Mesothelial cell of epicardium (in vitro differentiated cells): ENCODE data around the gene HDLBP. TPM values are rescaled to one million over a fixed set of nuclear protein-coding genes. Genes with fewer than 3 reads are reported as not detected.

ENCODE experiments used
- DNase-seq, 2 experiments: peaks; one replicate each; pipeline ENCODE4 v3.0.0; 2021; ENCODE audit warnings: low spot score in 2 of 2; ENCODE audit not compliant: unreplicated experiment in 2 of 2
- H3K27ac Mint-ChIP-seq: 2 replicates; pipeline ENCODE4 v1.8.0; 2021; ENCODE audit warnings: mixed read lengths
- H3K27me3 Mint-ChIP-seq: 2 replicates; pipeline ENCODE4 v1.8.0; 2021; ENCODE audit warnings: low read depth, mixed read lengths
- H3K36me3 Mint-ChIP-seq: 2 replicates; pipeline ENCODE4 v1.8.0; 2021; ENCODE audit warnings: mixed read lengths
- H3K4me1 Mint-ChIP-seq: 2 replicates; pipeline ENCODE4 v1.8.0; 2021; ENCODE audit warnings: mixed read lengths
- H3K4me3 Mint-ChIP-seq: 2 replicates; pipeline ENCODE4 v1.8.0; 2021; ENCODE audit warnings: mild to moderate bottlenecking, moderate library complexity, mixed read lengths
- H3K9me3 Mint-ChIP-seq: 2 replicates; pipeline ENCODE4 v1.8.0; 2021; ENCODE audit warnings: mixed read lengths
- total RNA-seq: library from RNA; stranded (reverse); gene quantifications from 3 replicates; pipeline ENCODE4 v1.2.1, GENCODE V29; 2021
- TF ChIP-seq, protein P1 (sequence below): fragments of 200-600 bp; sonication (generic); IDR thresholded peaks from one replicate; pipeline ENCODE4 v1.5.0; 2021; ENCODE audit warnings: antibody characterized with exemption; ENCODE audit not compliant: unreplicated experiment

Gene HDLBP
- total RNA-seq, 1 donor from 2014 or later = 484 TPM

DNA sequence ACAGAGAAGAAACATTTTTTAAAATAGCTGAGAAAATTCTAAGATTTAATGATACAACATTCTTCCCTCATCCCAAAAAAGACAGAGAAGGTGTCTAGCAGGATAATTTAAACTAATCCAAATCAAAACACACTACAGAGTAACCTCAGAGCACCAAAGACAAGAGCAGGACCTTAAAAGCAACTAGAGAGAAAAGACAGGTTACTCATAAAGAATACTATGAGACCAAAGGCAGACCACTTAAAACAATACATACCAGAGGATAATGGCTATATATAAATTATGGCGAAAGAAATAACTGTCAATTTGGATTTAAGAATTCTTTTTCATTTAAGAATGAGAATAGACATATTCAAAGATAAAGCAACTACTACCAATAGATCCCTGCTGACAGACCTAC lies 40.0 kb downstream of the HDLBP start:
- Mint-ChIP-seq H3K4me1 (peaks cover 20% of the 10 kb centered on the region), H3K27me3 (no peaks in the 10 kb centered on the region), H3K9me3 (peaks cover 19% of the 10 kb centered on the region), H3K27ac (no peak overlapping the region), H3K36me3 (peaks cover 23% of the 10 kb centered on the region), H3K4me3 (no peak overlapping the region)
- no peak for DNase-seq
- TF ChIP-seq, protein P1, sequence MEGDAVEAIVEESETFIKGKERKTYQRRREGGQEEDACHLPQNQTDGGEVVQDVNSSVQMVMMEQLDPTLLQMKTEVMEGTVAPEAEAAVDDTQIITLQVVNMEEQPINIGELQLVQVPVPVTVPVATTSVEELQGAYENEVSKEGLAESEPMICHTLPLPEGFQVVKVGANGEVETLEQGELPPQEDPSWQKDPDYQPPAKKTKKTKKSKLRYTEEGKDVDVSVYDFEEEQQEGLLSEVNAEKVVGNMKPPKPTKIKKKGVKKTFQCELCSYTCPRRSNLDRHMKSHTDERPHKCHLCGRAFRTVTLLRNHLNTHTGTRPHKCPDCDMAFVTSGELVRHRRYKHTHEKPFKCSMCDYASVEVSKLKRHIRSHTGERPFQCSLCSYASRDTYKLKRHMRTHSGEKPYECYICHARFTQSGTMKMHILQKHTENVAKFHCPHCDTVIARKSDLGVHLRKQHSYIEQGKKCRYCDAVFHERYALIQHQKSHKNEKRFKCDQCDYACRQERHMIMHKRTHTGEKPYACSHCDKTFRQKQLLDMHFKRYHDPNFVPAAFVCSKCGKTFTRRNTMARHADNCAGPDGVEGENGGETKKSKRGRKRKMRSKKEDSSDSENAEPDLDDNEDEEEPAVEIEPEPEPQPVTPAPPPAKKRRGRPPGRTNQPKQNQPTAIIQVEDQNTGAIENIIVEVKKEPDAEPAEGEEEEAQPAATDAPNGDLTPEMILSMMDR = no peak

DNA sequence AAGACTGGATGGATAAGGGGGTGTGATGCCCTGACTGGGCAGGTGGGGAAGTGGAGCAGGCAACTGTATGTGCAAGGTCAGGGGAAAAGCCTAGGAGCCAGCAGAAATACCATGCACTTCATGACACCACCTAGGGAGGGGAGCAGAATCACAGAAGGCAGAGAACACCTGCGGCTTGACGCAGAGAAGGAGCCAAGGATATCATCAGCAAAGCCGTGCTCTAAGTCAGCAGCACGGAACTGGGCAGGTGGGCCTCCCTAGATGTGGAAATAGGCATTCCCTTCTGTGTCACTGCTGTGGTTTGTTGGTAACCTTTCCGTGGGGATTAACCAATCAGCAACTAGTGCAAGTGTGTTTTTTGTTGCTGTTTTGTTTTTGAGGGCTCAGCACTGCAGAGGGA lies 41.3 kb downstream of the HDLBP start:
- Mint-ChIP-seq H3K27me3 (no peaks in the 10 kb centered on the region), H3K27ac (no peak overlapping the region), H3K4me1 (peaks cover 28% of the 10 kb centered on the region), H3K36me3 (peaks cover 23% of the 10 kb centered on the region), H3K9me3 (peaks cover 19% of the 10 kb centered on the region), H3K4me3 (no peak overlapping the region)
- TF ChIP-seq, protein P1 = no peak
- DNase-seq = no peak

DNA sequence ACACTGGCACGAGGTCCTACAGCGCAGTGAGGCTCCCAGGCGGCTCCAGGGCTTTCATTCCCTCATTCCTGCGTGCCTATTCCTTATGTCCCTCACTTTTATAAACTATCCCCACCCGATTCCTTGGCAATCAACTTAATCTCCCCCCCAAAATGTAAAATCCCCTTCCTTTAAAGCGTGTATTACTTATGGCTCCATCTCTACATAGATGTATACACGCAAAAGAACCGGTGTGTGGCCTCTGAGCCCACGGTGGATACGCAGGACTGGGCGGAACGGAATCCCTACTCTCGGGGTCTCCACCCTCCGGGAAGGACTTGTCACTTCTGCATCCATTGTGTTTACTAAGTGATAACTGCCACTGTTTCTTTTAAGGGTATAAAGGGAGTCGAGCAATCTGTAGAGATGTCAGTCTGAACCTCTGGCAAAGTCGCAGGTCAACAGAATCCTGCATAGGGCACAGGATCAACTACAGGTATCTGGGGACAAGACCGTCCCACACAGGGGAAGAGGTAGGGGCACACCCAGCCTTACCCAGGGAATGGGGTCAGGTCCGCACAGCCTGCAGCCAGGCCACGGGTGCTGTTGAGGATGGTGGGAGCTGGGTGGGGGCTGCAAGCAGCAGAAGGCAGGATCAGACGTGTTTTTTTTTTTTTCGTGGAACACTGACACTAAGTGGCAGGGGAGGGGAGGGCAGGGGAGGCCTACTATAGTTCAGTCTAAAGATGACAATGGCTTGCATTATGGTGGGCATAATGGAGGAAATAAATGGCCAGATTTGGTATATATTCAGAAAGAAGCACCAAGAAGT lies 42.1 kb downstream of the HDLBP start:
- no peak for DNase-seq
- H3K4me3 Mint-ChIP-seq = peak overlapping the region; percentile 64
- H3K36me3 Mint-ChIP-seq = peaks cover 23% of the 10 kb centered on the region
- H3K4me1 Mint-ChIP-seq = peaks cover 33% of the 10 kb centered on the region
- peak overlapping the region; percentile 72 for H3K27ac Mint-ChIP-seq
- TF ChIP-seq, protein P1 = no peak
- H3K9me3 Mint-ChIP-seq = peaks cover 19% of the 10 kb centered on the region
- H3K27me3 Mint-ChIP-seq = no peaks in the 10 kb centered on the region

DNA sequence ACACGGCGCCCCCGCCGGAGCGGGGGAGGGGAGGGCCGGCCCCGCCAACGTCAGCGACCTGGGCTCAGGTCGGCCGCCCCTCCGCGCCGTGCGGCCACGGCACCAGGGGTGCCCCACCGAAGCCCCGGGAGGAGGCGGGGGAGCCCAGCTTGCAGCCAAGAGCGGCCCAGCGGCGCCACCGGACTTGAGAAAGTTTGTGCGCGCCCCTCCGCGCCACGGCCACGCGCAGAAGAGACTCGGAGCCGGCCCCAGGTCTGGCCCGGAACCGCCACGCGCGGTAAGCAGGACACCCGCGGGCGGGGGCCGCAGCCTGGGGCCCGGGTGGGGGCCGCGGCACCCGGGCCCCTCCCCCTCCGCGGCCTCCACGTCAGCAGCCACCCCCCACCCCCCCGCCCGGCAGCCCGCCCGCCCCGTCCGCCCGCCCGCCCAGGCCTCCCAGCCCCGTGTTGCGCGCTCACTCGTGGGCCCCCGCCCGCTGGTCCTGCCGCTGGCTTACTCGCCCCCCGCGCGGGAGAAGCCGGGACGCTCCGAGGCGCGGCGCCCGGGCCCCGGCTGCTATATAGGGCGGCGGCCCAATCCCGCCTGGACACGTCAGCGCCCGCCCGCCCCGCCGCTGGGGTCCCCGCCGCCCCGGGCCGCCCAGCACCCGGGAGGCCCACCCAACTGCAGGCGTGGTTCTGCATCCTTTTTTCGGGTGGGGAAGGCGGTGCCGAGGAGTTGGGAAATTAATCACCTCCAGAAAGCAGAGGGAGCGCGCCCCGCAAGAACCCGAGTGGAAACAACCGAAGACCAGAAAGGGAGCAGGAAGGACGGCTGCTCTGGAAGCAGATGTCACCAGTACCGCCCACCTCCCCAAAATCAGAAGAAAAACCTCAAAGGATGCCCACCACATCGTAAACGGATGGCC lies 42.9 kb downstream of the HDLBP start:
- peak overlapping the region; percentile 72 for H3K27ac Mint-ChIP-seq
- no peaks in the 10 kb centered on the region for H3K27me3 Mint-ChIP-seq

DNA sequence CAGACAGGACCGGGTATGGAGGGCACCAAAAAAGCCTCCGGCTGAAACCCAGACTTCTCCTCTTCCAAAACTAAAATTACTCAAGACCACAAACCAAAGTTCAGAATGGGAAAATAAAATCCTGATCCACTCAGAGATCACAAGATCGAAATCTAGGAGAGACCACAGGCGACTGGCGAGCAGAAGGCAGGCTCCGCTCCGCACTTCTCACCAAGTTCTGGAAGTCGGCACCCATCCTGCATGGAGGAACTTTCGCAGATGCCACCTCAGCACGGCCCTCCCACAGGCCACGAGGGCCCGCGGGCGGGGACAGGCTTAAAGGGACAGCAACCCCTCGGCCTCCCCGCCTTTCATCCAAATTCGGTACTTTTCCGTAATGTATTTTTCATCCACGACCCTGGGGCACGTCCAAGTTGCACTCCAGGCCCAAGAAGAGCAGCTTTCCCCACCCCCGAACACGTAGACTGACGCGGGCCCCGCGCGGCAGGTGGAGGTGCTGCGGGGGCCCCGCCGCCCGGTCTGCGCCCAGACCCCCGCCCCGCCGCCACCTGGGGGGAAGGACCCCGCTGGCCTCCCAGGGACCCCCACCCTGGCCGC lies 43.7 kb downstream of the HDLBP start:
- Mint-ChIP-seq H3K36me3 (peaks cover 33% of the 10 kb centered on the region), H3K9me3 (peaks cover 19% of the 10 kb centered on the region), H3K27ac (peak overlapping the region; percentile 96), H3K4me3 (peak overlapping the region; percentile 97), H3K4me1 (peaks cover 37% of the 10 kb centered on the region), H3K27me3 (no peaks in the 10 kb centered on the region)
- peak in 1 of 2 experiments; percentile 58 for DNase-seq
- TF ChIP-seq, protein P1 = no peak

More for the DNA sequence above, 42.9 kb downstream of the HDLBP start:
- Mint-ChIP-seq H3K36me3 (peaks cover 30% of the 10 kb centered on the region), H3K4me3 (peak overlapping the region; percentile 64), H3K9me3 (peaks cover 19% of the 10 kb centered on the region), H3K4me1 (peaks cover 37% of the 10 kb centered on the region)
- TF ChIP-seq, protein P1 = no peak
- DNase-seq = peak; percentile 54 to 73
